Activated naive CD8-positive, alpha-beta T cell treated with anti-CD3 and anti-CD28 coated beads, Interleukin-2, amount 10 ng/mL, durations not matched to agents 7 days and 5 days (primary cell): Measurements from ENCODE around the gene CKAP2L. TPM values are rescaled to one million over a fixed set of nuclear protein-coding genes. Genes with fewer than 3 reads are reported as not detected.
A peak's percentile ranks its signal among the peaks of the same experiment; 100 is the strongest.

ENCODE experiments used
- ATAC-seq: fragments of 150-1000 bp; cut with Tn5 transposase; one replicate; pipeline ENCODE4 v1.10.0; 2021; ENCODE audit warnings: low read depth, moderate library complexity
- POLR2A ChIA-PET: fragments of 350-600 bp; sonication (Branson Sonifier 250); formaldehyde crosslinking; loops from one replicate; lab custom pipeline; 2021; ENCODE audit warnings: antibody characterized with exemption; lab: Charles Lee
- DNase-seq: peaks from one replicate; pipeline ENCODE4 v3.0.0; 2021
- H3K27ac Mint-ChIP-seq: one replicate; pipeline ENCODE4 v1.8.0; 2022; ENCODE audit warnings: mild to moderate bottlenecking, mixed read lengths
- H3K27me3 Mint-ChIP-seq: one replicate; pipeline ENCODE4 v1.8.0; 2022; ENCODE audit warnings: mild to moderate bottlenecking, moderate library complexity, mixed read lengths
- H3K36me3 Mint-ChIP-seq: one replicate; pipeline ENCODE4 v1.8.0; 2021; ENCODE audit warnings: mild to moderate bottlenecking, mixed read lengths
- H3K4me1 Mint-ChIP-seq: one replicate; pipeline ENCODE4 v1.8.0; 2021; ENCODE audit warnings: mixed read lengths
- H3K4me3 Mint-ChIP-seq: one replicate; pipeline ENCODE4 v1.8.0; 2022; ENCODE audit warnings: mild to moderate bottlenecking, moderate library complexity, mixed read lengths
- H3K9me3 Mint-ChIP-seq: one replicate; pipeline ENCODE4 v1.8.0; 2021; ENCODE audit warnings: mixed read lengths
- total RNA-seq, 2 experiments: library from RNA; stranded (reverse); gene quantifications; one replicate each; pipeline ENCODE4 v1.2.3, GENCODE V29; 2021

The CKAP2L gene
- total RNA-seq, 2 experiments from 2014 or later: 38.9 to 40.3 TPM

- Mint-ChIP-seq H3K27ac (no peak overlapping the region), H3K4me1 (peaks cover 7% of the 10 kb centered on the region), H3K27me3 (peaks cover 47% of the 10 kb centered on the region), H3K36me3 (no peaks in the 10 kb centered on the region), H3K9me3 (no peaks in the 10 kb centered on the region), H3K4me3 (no peak overlapping the region)
- POLR2A ChIA-PET: no interaction called here
- ATAC-seq (no peak), DNase-seq (no peak)
These were observed 65.4 kb downstream of the CKAP2L start for GRCh38 chr2:112698834-112699515.

- Mint-ChIP-seq H3K4me1 (peaks cover 23% of the 10 kb centered on the region), H3K27ac (no peak overlapping the region), H3K36me3 (no peaks in the 10 kb centered on the region), H3K27me3 (peaks cover 20% of the 10 kb centered on the region), H3K4me3 (no peak overlapping the region), H3K9me3 (no peaks in the 10 kb centered on the region)
- POLR2A ChIA-PET: interaction anchor here (0.7 kb wide), 1 partner anchor 255 kb away, joined by 4 read pairs; no protein-coding TSS in a partner anchor
- DNase-seq (no peak), ATAC-seq (no peak)
These were observed 70.2 kb downstream of the CKAP2L start for GRCh38 chr2:112694182-112694581.

DNA sequence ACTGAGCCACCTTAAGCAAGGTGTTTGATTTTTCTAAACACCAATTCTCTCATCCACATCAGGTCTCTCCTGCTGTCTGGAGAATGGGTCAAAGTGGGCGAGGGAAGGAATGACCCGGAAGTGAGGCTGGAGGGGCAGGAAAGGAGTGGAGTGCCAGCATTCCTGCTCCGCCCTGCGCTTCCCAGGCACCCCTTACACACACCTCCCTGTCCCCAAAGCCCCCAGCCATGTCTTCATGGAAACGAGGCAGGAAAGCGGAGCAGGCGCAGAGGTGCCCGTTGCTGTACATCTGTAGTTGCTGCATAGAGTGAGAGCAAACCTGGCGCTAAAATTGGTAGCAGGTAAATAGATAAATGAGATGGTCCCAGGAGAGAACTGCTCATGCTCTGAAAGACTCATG, 70.8 kb downstream of the CKAP2L start:
- Mint-ChIP-seq H3K4me1 (peaks cover 23% of the 10 kb centered on the region), H3K27ac (no peak overlapping the region), H3K27me3 (peaks cover 20% of the 10 kb centered on the region), H3K9me3 (no peaks in the 10 kb centered on the region), H3K36me3 (no peaks in the 10 kb centered on the region), H3K4me3 (no peak overlapping the region)
- no peak for DNase-seq
- POLR2A ChIA-PET: interaction anchor here (1.1 to 3.4 kb wide), 3 partner anchors 13 to 66 kb away, joined by 4 to 18 read pairs (median 15); partner anchors contain the start of gene SLC20A1
- no peak for ATAC-seq

GRCh38 chr2:112692918-112693317, 71.5 kb downstream of the CKAP2L start:
- POLR2A ChIA-PET: interaction anchor here (0.9 to 3.4 kb wide), 10 partner anchors 13 to 108 kb away, joined by 3 to 18 read pairs (median 4); partner anchors contain the start of genes CHCHD5 and SLC20A1
- no peak for DNase-seq
- Mint-ChIP-seq H3K27me3 (peaks cover 21% of the 10 kb centered on the region), H3K4me1 (peaks cover 23% of the 10 kb centered on the region), H3K9me3 (no peaks in the 10 kb centered on the region), H3K36me3 (no peaks in the 10 kb centered on the region), H3K4me3 (peak overlapping the region; percentile 54), H3K27ac (peak overlapping the region; percentile 39)
- no peak for ATAC-seq

DNA sequence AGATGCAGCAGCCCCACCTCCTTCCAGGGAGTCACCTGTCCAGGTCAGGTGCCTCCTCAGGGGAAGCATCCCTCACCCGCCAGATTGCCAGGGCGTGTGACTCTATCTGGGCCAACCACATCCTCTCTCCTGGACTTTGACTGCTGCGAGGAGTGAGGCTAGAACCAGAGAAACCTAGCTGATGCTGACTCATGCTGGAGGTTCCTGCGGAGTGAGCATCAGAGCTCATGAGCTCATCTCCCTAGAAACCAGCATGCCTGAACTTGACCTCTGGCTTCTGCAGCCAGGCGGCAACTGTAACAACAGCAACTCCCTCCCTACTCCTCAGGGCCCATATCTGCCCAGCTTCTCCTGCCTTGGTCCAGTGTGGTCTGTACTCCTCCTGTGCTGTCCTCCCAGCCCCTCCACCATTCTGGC, 71.9 kb downstream of the CKAP2L start:
- H3K36me3 Mint-ChIP-seq: no peaks in the 10 kb centered on the region

GRCh38 chr2:112691881-112692281, 72.5 kb downstream of the CKAP2L start:
- peaks cover 21% of the 10 kb centered on the region for H3K27me3 Mint-ChIP-seq
- H3K27ac Mint-ChIP-seq: no peak overlapping the region
- H3K4me3 Mint-ChIP-seq: no peak overlapping the region
- H3K4me1 Mint-ChIP-seq: peaks cover 23% of the 10 kb centered on the region
- H3K9me3 Mint-ChIP-seq: no peaks in the 10 kb centered on the region
- ATAC-seq: no peak
- POLR2A ChIA-PET: interaction anchor here (0.7 to 3.4 kb wide), 11 partner anchors 14 to 107 kb away, joined by 3 to 18 read pairs (median 4); partner anchors contain the start of gene CHCHD5
- no peaks in the 10 kb centered on the region for H3K36me3 Mint-ChIP-seq
- DNase-seq: no peak

More for the DNA sequence above, 71.9 kb downstream of the CKAP2L start:
- peaks cover 23% of the 10 kb centered on the region for H3K4me1 Mint-ChIP-seq
- DNase-seq (peak; percentile 57), ATAC-seq (peak; percentile 88)
- H3K27me3 Mint-ChIP-seq: peaks cover 21% of the 10 kb centered on the region
- peak overlapping the region; percentile 54 for H3K4me3 Mint-ChIP-seq
- H3K9me3 Mint-ChIP-seq: no peaks in the 10 kb centered on the region
- POLR2A ChIA-PET: interaction anchor here (0.7 to 3.4 kb wide), 11 partner anchors 14 to 108 kb away, joined by 3 to 18 read pairs (median 4); partner anchors contain the start of genes CHCHD5 and SLC20A1
- peak overlapping the region; percentile 39 for H3K27ac Mint-ChIP-seq

- peak; percentile 76 for ATAC-seq
- H3K4me3 Mint-ChIP-seq: peak overlapping the region; percentile 46
- POLR2A ChIA-PET: interaction anchor here (0.5 to 3.4 kb wide), 7 partner anchors 14 to 66 kb away, joined by 3 to 15 read pairs (median 4); no protein-coding TSS in a partner anchor
These were observed 73.5 kb downstream of the CKAP2L start for GRCh38 chr2:112690853-112691401.

GRCh38 chr2:112688086-112688880, 76.1 kb downstream of the CKAP2L start:
- POLR2A ChIA-PET: interaction anchor here (1.0 kb wide), 1 partner anchor 62 kb away, joined by 3 read pairs; no protein-coding TSS in a partner anchor
- Mint-ChIP-seq H3K9me3 (no peaks in the 10 kb centered on the region), H3K4me1 (peaks cover 25% of the 10 kb centered on the region), H3K27me3 (peaks cover 10% of the 10 kb centered on the region), H3K4me3 (no peak overlapping the region), H3K27ac (no peak overlapping the region), H3K36me3 (no peaks in the 10 kb centered on the region)
- ATAC-seq: no peak
- DNase-seq: no peak

More at GRCh38 chr2:112690853-112691401, 73.5 kb downstream of the CKAP2L start:
- Mint-ChIP-seq H3K27ac (no peak overlapping the region), H3K4me1 (peaks cover 23% of the 10 kb centered on the region), H3K36me3 (no peaks in the 10 kb centered on the region), H3K9me3 (no peaks in the 10 kb centered on the region), H3K27me3 (peaks cover 13% of the 10 kb centered on the region)
- DNase-seq: peak; percentile 67

DNA sequence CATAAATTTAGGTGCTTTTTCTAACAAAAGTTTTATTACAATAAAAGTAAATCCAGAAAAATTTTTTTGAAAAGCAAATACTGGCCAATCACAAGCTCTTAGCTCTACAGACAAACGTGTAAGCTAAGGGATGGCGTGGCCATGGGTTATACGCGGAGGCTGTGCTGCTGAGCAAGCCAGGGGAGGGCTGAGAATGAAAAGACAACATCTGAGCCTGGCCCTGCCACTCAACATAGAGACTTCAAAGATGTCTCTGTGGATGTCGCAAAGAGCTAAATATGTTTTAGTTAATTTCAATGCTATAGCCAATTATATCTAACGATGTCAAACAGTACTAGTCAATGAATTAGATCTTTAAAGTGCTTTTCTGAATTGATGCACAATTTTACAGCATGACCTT, 76.9 kb downstream of the CKAP2L start:
- H3K27ac Mint-ChIP-seq: no peak overlapping the region
- POLR2A ChIA-PET: interaction anchor here (1.0 to 1.4 kb wide), 3 partner anchors 40 to 63 kb away, joined by 3 read pairs; no protein-coding TSS in a partner anchor
- no peak for DNase-seq
- H3K9me3 Mint-ChIP-seq: no peaks in the 10 kb centered on the region
- no peak overlapping the region for H3K4me3 Mint-ChIP-seq
- peaks cover 18% of the 10 kb centered on the region for H3K4me1 Mint-ChIP-seq
- H3K27me3 Mint-ChIP-seq: peaks cover 10% of the 10 kb centered on the region
- H3K36me3 Mint-ChIP-seq: no peaks in the 10 kb centered on the region
- ATAC-seq: no peak

Other genes with a start within 250 kb of the CKAP2L start
- gene POLR1B, start 222.1 kb downstream of the CKAP2L start, total RNA-seq: 10 to 100 TPM; 27.2 to 27.3 TPM
- gene CHCHD5, start 180.0 kb downstream of the CKAP2L start, total RNA-seq: 10 to 100 TPM; 32.1 to 35.2 TPM
- 100 to 1,000 TPM; 105 to 113 TPM for gene SLC20A1, start 118.7 kb downstream of the CKAP2L start, total RNA-seq
- not detected for gene NT5DC4, start 43.6 kb downstream of the CKAP2L start, total RNA-seq
- not detected for gene IL1A, start 19.9 kb upstream of the CKAP2L start, total RNA-seq
- under 1 TPM in 1 of 2 experiments, not detected in 1; 0.19 TPM for gene IL1B, start 72.2 kb upstream of the CKAP2L start, total RNA-seq
- gene IL37, start 146.6 kb upstream of the CKAP2L start, total RNA-seq: not detected
- not detected for gene IL36G, start 213.4 kb upstream of the CKAP2L start, total RNA-seq
- not detected for gene IL36A, start 240.8 kb upstream of the CKAP2L start, total RNA-seq